HG03469 (cell line): ENCODE measurements around the gene C19orf25.
"Not testable (repeated sequence)": the region's sequence is repeated elsewhere in the genome, so short reads cannot be mapped to it uniquely, and the experiment has no call there.

Experiments
- ATAC-seq: cut with Tn5 transposase; IDR thresholded peaks from one replicate; pipeline ENCODE4 v1.9.1; 2021; ENCODE audit warnings: mild to moderate bottlenecking, moderate library complexity, moderate number of reproducible peaks; ENCODE audit not compliant: unreplicated experiment

C19orf25 gene

GRCh38 chr19:1512671-1513498, 33.9 kb upstream of the C19orf25 start, which contains the start of gene ADAMTSL5:
Gene ADAMTSL5, minus strand, starts transcription at chr19:1513019. Its CDS starts 2,076 bp downstream, at chr19:1510943.
- ATAC-seq = no peak

DNA sequence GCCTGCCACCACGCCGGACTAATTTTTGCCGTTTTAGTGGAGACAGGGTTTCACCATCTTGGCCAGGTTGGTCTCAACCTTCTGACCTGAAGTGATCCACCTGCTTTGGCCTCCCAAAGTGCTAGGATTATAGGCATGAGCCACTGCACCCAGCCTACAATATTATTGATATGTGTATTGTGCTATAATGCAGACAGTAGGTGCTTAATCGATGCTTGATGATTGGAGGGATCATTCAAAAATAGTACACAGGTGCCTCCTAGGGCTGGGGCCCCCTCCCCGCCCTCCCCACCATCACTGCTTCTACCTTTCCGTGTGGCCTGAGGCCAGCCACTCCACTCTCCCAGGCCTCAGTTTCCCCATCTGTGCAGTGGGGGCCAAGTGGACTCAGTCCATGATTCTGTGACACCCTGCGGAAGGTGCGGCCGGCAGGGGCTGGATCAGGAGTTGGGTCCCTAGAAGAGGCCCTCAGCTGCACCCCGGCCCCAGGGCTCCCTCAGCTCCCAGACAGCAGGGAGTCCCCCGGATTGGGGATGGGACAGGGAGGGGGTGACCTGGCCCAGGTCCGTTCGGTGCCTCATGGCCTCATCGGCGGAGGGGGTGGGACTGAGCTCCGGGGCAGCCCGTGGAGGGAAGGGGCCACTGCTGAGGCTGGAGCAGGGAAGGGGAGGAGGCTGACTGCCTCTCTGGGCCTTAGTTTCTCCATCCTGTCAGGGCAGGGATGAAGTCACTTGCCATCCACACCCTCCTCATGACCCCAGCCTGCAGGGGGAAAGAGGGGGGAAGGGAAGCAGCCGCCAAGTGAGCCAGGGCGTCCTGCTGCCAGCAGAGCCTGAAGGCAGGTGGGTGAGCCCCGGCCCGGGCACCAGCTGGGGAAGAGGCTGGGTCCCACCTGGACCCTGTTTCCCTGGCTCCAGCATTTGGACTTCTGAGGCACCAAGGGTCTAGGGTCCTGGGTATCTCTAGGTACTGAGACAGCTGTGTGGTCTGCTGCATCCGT, 32.6 kb upstream of the C19orf25 start:
- no peak for ATAC-seq

- ATAC-seq = no peak
Measured at GRCh38 chr19:1510807-1511206, 31.8 kb upstream of the C19orf25 start.

GRCh38 chr19:1510442-1510806, 31.4 kb upstream of the C19orf25 start:
- ATAC-seq = no peak

DNA sequence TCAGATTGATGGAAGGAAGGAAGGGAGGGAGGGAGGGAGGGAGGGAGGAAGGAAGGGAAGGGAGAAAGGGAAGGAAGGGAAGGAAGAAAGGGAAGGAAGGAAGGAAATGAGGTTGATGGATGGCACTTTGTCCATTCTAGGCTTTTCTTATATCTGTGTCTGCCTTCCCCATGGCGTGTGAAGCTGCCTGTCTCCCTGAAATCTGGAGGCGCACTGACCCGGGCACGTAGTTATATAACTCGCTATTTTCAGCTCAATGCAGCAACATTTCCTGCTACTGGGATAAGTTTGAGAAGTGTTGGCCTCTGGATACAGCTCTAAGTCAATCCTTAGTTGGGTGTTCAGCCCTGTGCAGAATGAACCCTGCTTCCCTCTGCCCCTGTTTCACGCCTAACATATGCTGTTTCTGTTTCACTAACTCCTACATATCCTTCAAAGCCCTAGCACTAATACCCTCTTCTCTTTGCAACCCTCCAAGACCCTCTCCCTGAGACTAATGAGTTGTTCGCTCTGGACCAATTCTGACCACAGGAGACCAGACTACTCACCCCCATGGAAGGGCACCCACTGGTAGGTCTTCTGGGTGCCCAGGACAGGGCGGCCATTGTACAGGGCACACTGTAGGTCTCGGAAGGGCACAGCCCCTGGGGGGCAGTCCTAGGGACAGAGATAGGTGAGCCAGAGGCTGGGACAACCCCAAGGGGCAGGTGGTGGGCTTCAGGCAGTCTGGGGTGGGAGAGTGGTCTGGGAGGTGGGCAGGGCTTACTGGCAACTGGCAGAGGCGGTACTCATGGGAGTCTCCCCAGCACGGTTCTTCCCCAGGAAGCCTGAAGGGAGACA, 30.8 kb upstream of the C19orf25 start:
- ATAC-seq = no peak

DNA sequence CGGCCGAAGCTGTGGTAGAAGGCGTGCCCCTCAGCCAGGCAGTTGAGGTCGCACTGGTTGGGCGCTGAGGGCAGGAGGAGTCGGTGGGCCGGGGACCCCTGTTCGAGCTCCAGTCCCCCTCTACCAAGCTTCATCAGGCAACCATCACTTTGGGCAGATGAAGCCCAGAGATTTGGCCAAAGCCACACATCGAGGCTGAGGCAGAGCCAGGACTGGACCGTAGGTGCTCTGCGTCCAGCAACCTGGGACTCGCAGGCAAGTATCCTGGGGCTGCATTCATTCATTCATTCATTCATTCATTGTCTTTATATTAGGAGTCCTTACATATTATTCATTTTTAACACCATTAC, 29.5 kb upstream of the C19orf25 start:
- no peak for ATAC-seq

GRCh38 chr19:1507763-1508506, 28.9 kb upstream of the C19orf25 start:
- ATAC-seq = no peak

GRCh38 chr19:1507192-1507660, 28.2 kb upstream of the C19orf25 start:
- ATAC-seq = no peak

GRCh38 chr19:1505991-1506881, 27.2 kb upstream of the C19orf25 start:
- no peak for ATAC-seq

GRCh38 chr19:1505012-1505411, 26.0 kb upstream of the C19orf25 start:
- no peak for ATAC-seq

GRCh38 chr19:1503925-1504773, 25.1 kb upstream of the C19orf25 start:
- ATAC-seq = no peak

DNA sequence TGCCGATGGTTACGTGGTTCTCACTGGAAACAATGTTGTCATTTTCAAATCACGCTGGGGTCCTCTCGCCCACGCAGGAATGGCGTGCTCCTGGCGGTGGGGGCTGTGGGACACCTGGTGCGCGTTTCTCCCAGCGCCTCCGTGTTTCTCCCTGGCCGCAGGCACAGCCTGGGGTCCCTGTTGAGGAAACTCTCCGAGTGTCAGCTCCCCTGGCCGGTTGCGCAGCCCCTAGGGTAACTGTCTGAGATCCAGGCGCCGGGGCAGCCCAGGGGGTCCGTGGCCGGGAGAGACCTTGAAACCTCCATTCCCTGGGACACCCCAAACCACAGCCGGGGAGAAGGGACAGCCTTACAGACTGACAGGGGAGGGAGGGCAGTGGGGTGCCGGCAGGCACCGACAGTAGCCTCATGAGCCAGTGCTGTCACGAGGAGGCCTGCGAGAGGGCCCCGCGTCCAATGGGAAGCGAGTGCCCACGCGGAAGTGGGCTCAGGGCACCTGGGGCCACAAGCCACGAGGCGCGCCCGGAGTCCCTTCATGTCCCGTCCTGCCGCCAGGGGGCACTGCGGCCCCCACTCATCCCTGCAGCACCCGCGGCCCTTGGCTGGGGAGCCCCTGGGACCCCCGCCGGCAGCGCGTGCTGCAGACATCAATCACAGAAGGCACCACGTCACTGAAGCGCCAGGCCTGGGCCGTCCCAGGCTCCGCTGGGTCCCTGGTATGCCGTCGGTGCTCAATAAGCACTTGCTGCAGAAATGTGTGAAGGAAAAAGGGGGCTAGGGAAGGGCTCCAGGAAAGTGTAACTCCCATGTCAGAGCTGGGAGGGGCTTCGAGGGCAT, 24.3 kb upstream of the C19orf25 start:
- no peak for ATAC-seq

DNA sequence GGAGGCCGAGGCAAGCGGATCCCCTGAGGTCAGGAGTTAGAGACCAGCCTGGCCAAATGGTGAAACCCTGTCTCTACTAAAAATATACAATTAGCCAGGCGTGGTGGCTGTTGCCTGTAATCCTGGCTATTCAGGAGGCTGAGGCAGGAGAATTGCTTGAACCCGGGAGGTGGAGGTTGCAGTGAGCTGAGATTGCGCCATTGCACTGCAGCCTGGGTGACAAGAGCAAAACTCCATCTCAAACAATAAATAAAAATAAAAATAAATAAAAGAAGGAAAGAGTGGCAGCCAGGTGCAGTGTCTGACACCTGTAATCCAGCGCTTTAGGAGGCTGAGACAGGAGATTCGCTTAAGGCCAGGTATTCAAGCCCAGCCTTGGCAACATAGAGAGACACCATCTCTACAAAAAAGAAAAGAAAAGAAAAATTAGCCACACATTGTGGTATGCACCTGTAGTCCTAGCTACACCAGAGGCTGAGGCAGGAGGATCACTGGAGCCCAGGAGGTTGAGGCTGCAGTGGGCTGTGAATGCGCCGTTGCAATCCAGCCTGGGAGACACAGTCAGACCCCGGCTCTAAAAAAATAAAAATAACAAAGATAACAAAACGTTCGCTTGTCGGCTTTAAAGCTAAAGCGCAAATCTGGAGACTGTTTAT, 23.5 kb upstream of the C19orf25 start:
- ATAC-seq = no peak

DNA sequence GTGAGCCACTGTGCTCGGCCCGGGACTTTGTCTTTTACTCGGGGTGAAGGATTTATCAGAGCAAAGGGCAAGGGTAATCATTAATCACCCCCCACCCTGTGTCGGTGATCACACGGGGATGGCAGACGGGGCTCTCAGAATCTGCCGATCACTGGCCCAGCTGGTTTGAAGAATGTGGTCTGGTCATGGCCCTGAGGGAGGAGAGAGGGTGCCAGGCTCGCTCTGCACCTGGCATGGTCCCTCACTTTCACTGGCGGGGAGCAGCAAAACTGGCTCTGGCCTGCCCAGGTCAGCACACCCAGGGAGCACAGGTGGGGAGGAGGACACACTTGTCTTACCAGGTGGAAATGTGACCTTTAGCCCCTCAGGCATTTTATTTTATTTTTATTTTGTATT, 22.2 kb upstream of the C19orf25 start:
- ATAC-seq = no peak

- not testable (repeated sequence) for ATAC-seq
Measured at GRCh38 chr19:1499231-1499630, 20.2 kb upstream of the C19orf25 start.

GRCh38 chr19:1497578-1498235, 18.7 kb upstream of the C19orf25 start:
- ATAC-seq = no peak
